ENCODE measurements around the gene HEXIM1.

HEXIM1 gene

DNA sequence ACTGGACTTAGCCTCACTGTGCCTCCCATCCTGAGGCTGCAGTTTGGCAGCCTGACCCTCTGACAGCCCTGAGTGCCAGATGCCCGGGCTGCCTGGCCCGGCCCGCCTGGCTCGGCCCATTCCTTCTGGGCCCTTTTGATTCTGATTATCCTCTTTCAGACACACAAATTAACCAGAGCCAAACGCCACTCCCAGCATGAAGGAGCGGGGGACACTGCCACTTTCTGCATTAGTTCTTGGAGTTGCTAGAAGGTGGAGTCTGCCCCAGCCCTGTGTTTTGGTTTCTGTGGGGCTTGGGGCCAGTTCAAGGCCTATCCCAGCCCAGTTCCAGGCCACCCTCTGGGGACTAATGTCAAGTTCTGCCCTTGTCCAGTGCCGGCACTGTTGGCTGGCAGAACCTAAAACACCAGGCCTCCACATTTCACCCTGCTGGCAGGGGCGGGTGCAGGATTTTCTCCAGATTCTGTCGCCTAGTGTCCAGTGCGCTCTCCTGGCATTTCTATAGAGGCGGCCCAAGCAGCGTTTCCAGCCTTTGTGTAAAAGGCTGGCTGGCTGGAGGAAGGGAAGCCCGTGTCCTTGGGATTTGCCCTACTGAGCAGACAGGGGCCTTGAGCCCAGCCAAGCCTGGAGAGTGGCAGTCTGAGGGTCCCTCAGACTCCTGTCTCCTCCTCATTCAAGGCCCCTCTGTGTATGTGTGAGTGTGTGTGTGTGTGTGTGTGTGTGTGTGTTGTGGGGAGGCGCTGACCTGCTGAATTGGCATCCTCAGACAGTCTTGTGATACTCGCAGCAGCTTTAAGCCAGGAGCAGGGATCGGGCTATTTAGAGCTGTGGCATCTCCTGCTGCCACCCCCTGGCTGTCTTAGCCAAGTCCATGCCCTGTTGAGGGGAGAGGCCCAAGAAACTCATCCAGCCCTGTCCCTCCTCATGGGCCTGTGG, 37.3 kb upstream of the HEXIM1 start:
- Histone ChIP-seq H3K4me3 (peak overlapping the region in 6 of 10 experiments; percentile 10 to 60 (median 50); a peak in 7 of 20 replicates), H3K27ac (peak overlapping the region in 10 of 11 experiments; percentile 47 to 97 (median 95); a peak in 20 of 22 replicates)

DNA sequence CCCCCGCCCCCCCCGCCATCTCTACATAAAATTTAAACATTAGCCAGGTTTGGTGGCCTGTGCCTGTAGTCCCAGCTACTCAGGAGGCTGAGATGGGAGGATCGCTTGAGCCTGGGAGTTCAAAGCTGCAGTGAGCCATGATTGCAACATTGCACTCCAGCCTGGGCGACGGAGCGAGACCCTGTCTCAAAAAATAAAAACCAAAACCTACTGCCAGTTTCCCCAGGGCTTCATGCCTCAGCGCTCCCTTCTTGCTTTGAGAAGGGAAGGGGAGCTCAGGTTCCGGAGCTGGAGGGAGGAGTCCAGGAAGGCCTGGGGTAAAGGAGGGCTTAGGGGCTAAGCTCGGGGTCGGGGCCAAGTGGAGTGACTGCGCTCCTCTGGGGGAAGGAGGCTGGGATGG, 36.4 kb upstream of the HEXIM1 start:
- H3K9ac ChIP-seq = peak overlapping the region; percentile 46 to 87 (median 82); a peak in 21 of 22 replicates

More for the DNA sequence above, 37.3 kb upstream of the HEXIM1 start:
- peak overlapping the region; percentile 46 to 87 (median 82) for H3K9ac ChIP-seq
- no peaks in the 10 kb centered on the region for H3K27me3 ChIP-seq
- no peaks in the 10 kb centered on the region for H3K9me3 ChIP-seq (replicated peaks in 1 of 11)
- H3K36me3 ChIP-seq = peaks cover 33 to 43% (median 35%) of the 10 kb centered on the region in 11 experiments
- no peak for TF ChIP-seq Cebpa-rat (IDR thresholded peaks at IDR 0.05)
- peaks cover 0 to 58% (median 11%) of the 10 kb centered on the region in 11 experiments; a peak in 8 of 22 replicates for H4K20me1 ChIP-seq
- H3K4me1 ChIP-seq = peaks cover 60 to 90% (median 74%) of the 10 kb centered on the region in 10 experiments
- peak overlapping the region; percentile 72 to 99 (median 96) for H3K4me2 ChIP-seq

DNA sequence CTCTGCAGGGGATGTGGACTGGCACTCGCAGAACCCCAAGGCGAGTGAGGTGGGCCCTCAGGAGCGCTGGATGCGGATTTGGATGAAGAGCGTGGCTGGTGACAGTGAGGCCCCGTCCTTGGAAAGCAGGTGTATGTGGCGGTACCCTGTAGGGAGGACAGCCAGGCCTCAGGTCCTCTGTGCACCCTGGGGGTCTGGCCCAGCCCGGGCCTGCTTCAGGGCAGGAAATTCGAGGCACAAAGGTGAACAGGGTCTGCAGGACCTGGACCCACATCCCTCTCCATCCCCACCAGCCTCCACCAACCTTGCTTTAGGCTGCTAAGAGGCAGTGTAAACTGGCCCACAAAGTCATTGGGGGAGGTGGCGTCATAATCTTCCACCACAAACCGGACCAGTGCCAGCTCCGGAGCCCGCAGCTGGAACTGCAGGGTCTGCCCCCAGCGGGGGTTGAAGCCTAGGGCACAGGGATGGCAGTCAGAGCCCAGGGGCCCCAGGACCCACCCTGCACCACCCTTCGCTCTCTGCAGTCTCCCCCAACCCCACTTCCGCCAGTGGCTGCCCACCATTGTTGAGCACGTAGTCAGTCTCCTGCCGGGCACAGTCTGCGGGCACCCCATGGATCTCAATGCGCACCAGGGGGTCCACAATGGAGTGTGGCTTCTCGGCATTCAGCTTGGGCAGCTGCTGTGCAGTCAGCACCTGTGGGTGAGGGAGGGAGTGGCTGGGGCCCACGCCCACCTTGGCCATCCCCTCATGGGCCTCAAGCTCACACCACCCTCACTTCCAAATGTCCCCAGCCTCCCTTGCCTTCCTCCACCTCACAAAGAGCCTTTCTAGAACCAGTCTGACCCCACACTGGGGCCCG, 35.5 kb upstream of the HEXIM1 start:
- H4K20me1 ChIP-seq = peaks cover 0 to 40% (median 0%) of the 10 kb centered on the region in 11 experiments; a peak in 6 of 22 replicates
- H3K4me1 ChIP-seq = peaks cover 66 to 94% (median 81%) of the 10 kb centered on the region in 10 experiments
- peak overlapping the region in 7 of 10 experiments; percentile 40 to 60 (median 50); a peak in 13 of 20 replicates for H3K4me3 ChIP-seq
- peak overlapping the region; percentile 72 to 99 (median 96) for H3K4me2 ChIP-seq
- peak overlapping the region in 10 of 11 experiments; percentile 58 to 97 (median 95); a peak in 19 of 22 replicates for H3K27ac ChIP-seq
- H3K9me3 ChIP-seq (replicated peaks in 1 of 11) = no peaks in the 10 kb centered on the region
- TF ChIP-seq Cebpa-rat (IDR thresholded peaks at IDR 0.05) = no peak
- peaks cover 15 to 27% (median 17%) of the 10 kb centered on the region in 11 experiments for H3K36me3 ChIP-seq
- peak overlapping the region; percentile 46 to 87 (median 82); a peak in 21 of 22 replicates for H3K9ac ChIP-seq
- H3K27me3 ChIP-seq = no peaks in the 10 kb centered on the region

More for the DNA sequence above, 36.4 kb upstream of the HEXIM1 start:
- no peaks in the 10 kb centered on the region for H3K9me3 ChIP-seq (replicated peaks in 1 of 11)
- peaks cover 24 to 34% (median 26%) of the 10 kb centered on the region in 11 experiments for H3K36me3 ChIP-seq
- peak overlapping the region in 7 of 10 experiments; percentile 40 to 60 (median 50); a peak in 12 of 20 replicates for H3K4me3 ChIP-seq
- H3K4me2 ChIP-seq = peak overlapping the region; percentile 72 to 99 (median 96)
- TF ChIP-seq Cebpa-rat (IDR thresholded peaks at IDR 0.05) = peak in 9 of 11 experiments; percentile 37 to 98 (median 95); a peak in 17 of 22 replicates
- H3K4me1 ChIP-seq = peaks cover 66 to 94% (median 82%) of the 10 kb centered on the region in 10 experiments
- no peaks in the 10 kb centered on the region for H3K27me3 ChIP-seq
- peak overlapping the region in 10 of 11 experiments; percentile 58 to 97 (median 95); a peak in 20 of 22 replicates for H3K27ac ChIP-seq
- H4K20me1 ChIP-seq = peaks cover 0 to 49% (median 7%) of the 10 kb centered on the region in 11 experiments; a peak in 8 of 22 replicates

DNA sequence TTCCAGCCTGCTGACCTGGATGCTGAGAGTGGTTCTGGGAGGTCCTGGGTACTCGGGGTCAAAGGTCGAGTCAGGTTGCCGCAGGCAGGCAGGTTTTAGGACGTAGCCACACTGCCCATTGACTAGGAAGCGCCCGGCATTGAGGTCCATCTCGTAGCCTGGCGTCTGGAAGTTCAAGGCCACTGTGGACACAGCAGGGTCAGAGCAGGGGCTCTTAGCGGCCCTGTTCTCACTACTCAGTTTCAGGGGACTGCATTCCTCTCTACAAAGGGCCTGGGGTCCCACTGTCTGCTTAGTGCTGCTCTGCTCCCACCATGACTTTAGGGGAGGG, 34.9 kb upstream of the HEXIM1 start:
- Histone ChIP-seq H3K27me3 (no peaks in the 10 kb centered on the region), H3K27ac (peak overlapping the region in 9 of 11 experiments; percentile 64 to 97 (median 95); a peak in 16 of 22 replicates), H3K36me3 (peaks cover 9 to 27% (median 11%) of the 10 kb centered on the region in 11 experiments; a peak in 21 of 22 replicates), H3K4me1 (peaks cover 66 to 88% (median 75%) of the 10 kb centered on the region in 10 experiments), H3K9me3 (replicated peaks in 1 of 11) (no peaks in the 10 kb centered on the region), H3K4me3 (peak overlapping the region in 5 of 10 experiments; percentile 32 to 57 (median 50); a peak in 6 of 20 replicates), H3K9ac (peak overlapping the region in 9 of 11 experiments; percentile 43 to 87 (median 82); a peak in 14 of 22 replicates), H4K20me1 (peaks cover 0 to 34% (median 0%) of the 10 kb centered on the region in 11 experiments; a peak in 6 of 22 replicates), H3K4me2 (peak overlapping the region; percentile 72 to 99 (median 96))
- no peak for TF ChIP-seq Cebpa-rat (IDR thresholded peaks at IDR 0.05)

DNA sequence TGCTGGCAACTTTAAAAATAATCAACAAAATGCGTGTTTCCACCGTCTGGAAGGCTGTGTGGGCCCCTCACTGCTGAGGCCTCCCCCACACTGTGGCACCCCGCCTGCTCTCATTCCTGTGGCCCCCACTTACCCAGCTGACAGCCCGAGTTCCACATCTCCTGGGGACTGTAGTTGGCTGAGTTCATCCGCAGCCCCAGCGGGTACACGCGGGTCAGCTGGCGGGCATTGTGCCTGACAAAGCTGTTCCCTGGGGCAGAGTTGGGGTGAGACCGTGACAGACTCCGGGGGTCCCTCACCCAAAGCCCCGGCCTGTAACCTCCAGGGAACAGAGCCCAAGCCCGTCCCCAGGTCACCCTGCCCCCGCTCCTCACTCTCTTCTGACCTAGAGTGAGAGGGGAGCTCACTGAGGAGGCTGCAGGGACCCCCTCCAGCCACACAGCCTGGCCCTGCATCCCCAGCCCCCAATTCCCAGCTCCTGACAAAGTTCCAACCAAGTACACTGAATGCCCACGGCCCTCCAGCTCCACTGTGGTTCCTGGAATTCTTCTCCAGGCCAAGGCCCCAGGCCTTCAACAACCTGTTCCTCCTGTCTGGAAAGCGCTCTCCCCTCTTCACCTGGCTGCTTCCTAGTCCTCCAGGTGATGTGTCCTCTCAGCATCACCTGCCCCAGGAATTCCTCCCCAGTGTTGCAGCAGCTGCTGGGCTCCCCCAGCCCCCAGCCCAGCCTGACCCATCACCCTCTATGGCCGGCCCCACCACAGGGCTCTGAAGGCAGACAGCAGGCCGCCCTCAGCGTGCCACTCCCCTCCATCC, 34.0 kb upstream of the HEXIM1 start:
- Histone ChIP-seq H3K36me3 (peaks cover 0 to 27% (median 2%) of the 10 kb centered on the region in 11 experiments; a peak in 11 of 22 replicates), H3K4me2 (peak overlapping the region; percentile 72 to 99 (median 96); a peak in 21 of 22 replicates)
- no peak for TF ChIP-seq Cebpa-rat (IDR thresholded peaks at IDR 0.05)

DNA sequence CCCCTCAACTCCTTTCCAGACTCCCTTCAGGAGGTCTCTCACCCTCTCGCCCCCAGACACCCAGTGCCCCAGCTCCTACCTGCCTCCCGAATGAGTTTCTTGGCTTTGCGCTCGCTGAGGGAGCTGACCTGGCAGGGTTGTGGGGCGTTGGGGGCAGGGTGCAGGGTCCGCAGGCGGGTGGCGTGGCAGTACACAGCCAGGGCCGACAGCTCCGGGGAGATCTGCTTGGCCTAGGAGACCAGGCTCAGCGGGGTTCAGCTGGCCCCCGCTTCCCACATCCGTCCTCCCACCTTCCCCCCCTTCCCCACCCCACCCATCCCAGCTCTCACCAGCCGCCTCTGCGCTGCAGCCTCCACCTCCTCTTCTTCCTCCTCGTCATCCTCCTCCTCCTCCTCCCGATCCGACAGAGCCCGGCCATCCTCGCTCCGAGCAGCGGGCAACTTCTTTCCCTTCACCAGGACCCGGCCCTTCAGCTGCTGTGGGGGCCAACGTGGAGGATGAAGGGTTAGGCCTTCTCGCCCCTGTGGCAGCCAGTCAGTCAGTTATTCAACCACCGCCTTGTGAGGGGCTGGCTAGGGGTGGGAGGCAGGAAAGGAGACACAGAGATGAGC, 33.2 kb upstream of the HEXIM1 start:
- peak overlapping the region in 5 of 11 experiments; percentile 54 to 84 (median 83); a peak in 7 of 22 replicates for H3K9ac ChIP-seq
- TF ChIP-seq Cebpa-rat (IDR thresholded peaks at IDR 0.05) = no peak
- peak overlapping the region in 9 of 11 experiments; percentile 86 to 99 (median 97); a peak in 14 of 22 replicates for H3K4me2 ChIP-seq
- H3K9me3 ChIP-seq (replicated peaks in 1 of 11) = no peaks in the 10 kb centered on the region
- no peaks in the 10 kb centered on the region for H3K27me3 ChIP-seq
- H3K36me3 ChIP-seq = peaks cover 0 to 31% (median 0%) of the 10 kb centered on the region in 11 experiments; a peak in 3 of 22 replicates
- H4K20me1 ChIP-seq = peaks cover 0 to 17% (median 0%) of the 10 kb centered on the region in 11 experiments; a peak in 4 of 22 replicates
- H3K27ac ChIP-seq = peak overlapping the region in 7 of 11 experiments; percentile 93 to 97 (median 96); a peak in 7 of 22 replicates
- H3K4me3 ChIP-seq = no peak overlapping the region
- peaks cover 52 to 85% (median 74%) of the 10 kb centered on the region in 10 experiments for H3K4me1 ChIP-seq

More for the DNA sequence above, 34.0 kb upstream of the HEXIM1 start:
- H4K20me1 ChIP-seq = peaks cover 0 to 24% (median 0%) of the 10 kb centered on the region in 11 experiments; a peak in 3 of 22 replicates
- no peaks in the 10 kb centered on the region for H3K9me3 ChIP-seq (replicated peaks in 1 of 11)
- no peaks in the 10 kb centered on the region for H3K27me3 ChIP-seq
- peak overlapping the region in 10 of 11 experiments; percentile 15 to 87 (median 82); a peak in 20 of 22 replicates for H3K9ac ChIP-seq
- peak overlapping the region in 8 of 11 experiments; percentile 82 to 97 (median 96); a peak in 16 of 22 replicates for H3K27ac ChIP-seq
- peaks cover 60 to 85% (median 74%) of the 10 kb centered on the region in 10 experiments for H3K4me1 ChIP-seq
- peak overlapping the region in 5 of 10 experiments; percentile 22 to 57 (median 42); a peak in 5 of 20 replicates for H3K4me3 ChIP-seq
